ENCODE measurements around the gene STAC3.

GRCh38 chr12:57255916-57256315, 4.9 kb upstream of the STAC3 start:
- TF ChIP-seq POLR2A (IDR thresholded peaks at IDR 0.05; ENCODE audit: low read depth, low read length): no peak
- no peak for TF ChIP-seq TAF1 (IDR thresholded peaks at IDR 0.05; ENCODE audit: borderline replicate concordance, low read depth, low read length)
- no peak for TF ChIP-seq POLR2AphosphoS5 (IDR thresholded peaks at IDR 0.05; ENCODE audit: low read depth, low read length)

Measured in GM12892 (cell line).